Activated CD4-positive, alpha-beta memory T cell treated with anti-CD3 and anti-CD28 coated beads for 36 hours (primary cell): Measurements from ENCODE around the gene SIGLEC6. TPM values are rescaled to one million over a fixed set of nuclear protein-coding genes. Genes with fewer than 3 reads are reported as not detected.

ENCODE experiments used
- CTCF ChIA-PET: fragments of 350-600 bp; sonication (Branson Sonifier 250); formaldehyde crosslinking; loops from one replicate; lab custom pipeline; 2021; ENCODE audit warnings: antibody characterized with exemption, inconsistent platforms; lab: Charles Lee
- POLR2A ChIA-PET: fragments of 350-600 bp; sonication (Branson Sonifier 250); formaldehyde crosslinking; loops from one replicate; lab custom pipeline; 2021; ENCODE audit warnings: antibody characterized with exemption; lab: Charles Lee
- DNase-seq: peaks from one replicate; pipeline ENCODE4 v3.0.0-alpha.2; 2020
- H3K27ac Mint-ChIP-seq: one replicate; pipeline ENCODE4 v1.8.0; 2021; ENCODE audit warnings: mixed read lengths
- H3K27me3 Mint-ChIP-seq: one replicate; pipeline ENCODE4 v1.8.0; 2021; ENCODE audit warnings: mixed read lengths
- H3K36me3 Mint-ChIP-seq: one replicate; pipeline ENCODE4 v1.8.0; 2021; ENCODE audit warnings: mixed read lengths
- H3K4me1 Mint-ChIP-seq: one replicate; pipeline ENCODE4 v1.8.0; 2021; ENCODE audit warnings: low read depth, mixed read lengths
- H3K4me3 Mint-ChIP-seq: one replicate; pipeline ENCODE4 v1.8.0; 2021; ENCODE audit warnings: mild to moderate bottlenecking, mixed read lengths
- H3K9me3 Mint-ChIP-seq: one replicate; pipeline ENCODE4 v1.8.0; 2021; ENCODE audit warnings: mixed read lengths
- intact Hi-C: fragments of 100-400 bp; cut with micrococcal nuclease; formaldehyde crosslinking; loops from one replicate; pipeline ENCODE4 v1.15.1; 2023
- total RNA-seq, 2 experiments: library from RNA; stranded (reverse); gene quantifications; one replicate each; pipeline ENCODE4 v1.2.3, GENCODE V29; 2021

The SIGLEC6 gene
- total RNA-seq, 2 experiments from 2014 or later, result not detected

DNA sequence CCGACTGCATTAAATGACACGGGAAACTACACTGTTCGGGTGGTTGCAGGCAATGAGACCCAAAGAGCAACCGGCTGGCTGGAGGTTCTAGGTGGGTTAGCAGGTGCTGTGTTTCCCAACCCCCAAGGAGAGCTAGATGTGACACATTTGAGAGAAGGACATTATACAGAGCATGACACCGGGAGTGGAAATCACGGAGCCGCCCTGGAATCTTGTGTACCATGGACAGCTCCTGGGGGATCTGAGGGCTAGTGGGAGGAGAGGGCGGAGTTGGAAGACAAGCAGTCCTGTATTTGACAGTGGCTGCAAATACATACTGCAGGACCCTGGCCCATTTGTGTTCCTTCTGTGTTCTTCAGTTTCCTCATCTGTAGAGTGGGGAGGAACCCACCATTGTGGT is 50.9 kb downstream of the SIGLEC6 start:
- Mint-ChIP-seq H3K36me3 (no peaks in the 10 kb centered on the region), H3K27me3 (peaks cover 12% of the 10 kb centered on the region), H3K27ac (no peak overlapping the region), H3K4me3 (no peak overlapping the region), H3K4me1 (peaks cover 19% of the 10 kb centered on the region), H3K9me3 (peaks cover 3% of the 10 kb centered on the region)
- intact Hi-C loops, result no loop called here
- ChIA-PET CTCF (interaction anchor here (1.3 kb wide), 1 partner anchor 35 kb away, joined by 7 read pairs; no protein-coding TSS in a partner anchor), POLR2A (no interaction called here)
- peak; percentile 43 for DNase-seq

DNA sequence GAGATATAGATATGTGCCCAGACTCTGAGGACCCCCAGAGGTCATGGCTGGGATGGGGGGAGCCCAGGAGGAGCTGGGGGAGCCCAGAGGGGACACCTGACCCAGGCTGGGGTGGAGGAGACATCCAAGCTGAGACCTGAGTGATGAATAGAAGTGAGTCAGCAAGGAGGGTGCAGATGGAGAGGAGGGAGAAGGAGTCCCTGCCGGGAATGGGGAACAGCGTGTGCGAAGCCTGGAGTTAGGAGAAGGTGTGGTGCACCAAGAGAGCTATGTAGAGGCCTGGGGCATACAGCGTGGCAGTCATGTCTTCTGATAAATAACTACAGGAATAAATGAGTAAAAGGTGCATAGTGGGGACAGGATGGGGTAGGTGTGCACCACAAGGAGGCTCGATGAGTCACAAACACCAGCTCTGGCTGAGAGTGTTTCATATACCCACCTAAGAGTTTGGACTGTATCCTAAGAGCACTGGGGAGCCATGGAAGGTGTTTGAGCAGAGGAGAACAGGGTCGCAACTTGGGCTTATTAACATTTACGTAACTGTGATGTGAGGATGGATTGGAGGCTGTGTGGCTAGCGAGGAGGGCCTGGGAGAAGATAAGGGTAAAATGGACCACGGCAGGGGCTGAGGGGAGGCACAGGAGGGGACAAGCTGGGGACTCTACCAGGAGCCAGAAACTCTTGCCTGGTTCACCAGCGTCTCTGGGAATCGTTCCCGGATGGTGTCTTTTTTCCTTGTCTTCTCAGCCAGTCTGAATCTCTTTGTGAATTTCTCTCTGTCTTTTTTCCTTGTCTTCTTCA is 51.7 kb downstream of the SIGLEC6 start:
- peaks cover 9% of the 10 kb centered on the region for H3K27me3 Mint-ChIP-seq
- H3K9me3 Mint-ChIP-seq, result peaks cover 3% of the 10 kb centered on the region
- CTCF ChIA-PET, result interaction anchor here (0.8 to 1.7 kb wide), 5 partner anchors 28 to 177 kb away, joined by 3 to 7 read pairs (median 4); no protein-coding TSS in a partner anchor
- H3K36me3 Mint-ChIP-seq, result no peaks in the 10 kb centered on the region
- H3K4me1 Mint-ChIP-seq, result peaks cover 19% of the 10 kb centered on the region
- no peak overlapping the region for H3K27ac Mint-ChIP-seq
- peak; percentile 63 for DNase-seq
- POLR2A ChIA-PET, result interaction anchor here (0.6 kb wide), 1 partner anchor 541 kb away, joined by 3 read pairs; no protein-coding TSS in a partner anchor
- intact Hi-C loops, result loop anchor here (10.0 kb wide), 1 partner anchor 95 kb away; the partner anchor contains the start of gene ZNF175
- no peak overlapping the region for H3K4me3 Mint-ChIP-seq

- POLR2A ChIA-PET, result no interaction called here
- intact Hi-C loops, result loop anchor here (10.0 kb wide), 1 partner anchor 96 kb away; the partner anchor contains the start of gene ZNF175
- H3K36me3 Mint-ChIP-seq, result no peaks in the 10 kb centered on the region
- CTCF ChIA-PET, result interaction anchor here (1.4 to 1.7 kb wide), 2 partner anchors 38 to 179 kb away, joined by 4 to 7 read pairs; no protein-coding TSS in a partner anchor
- H3K4me1 Mint-ChIP-seq, result peaks cover 19% of the 10 kb centered on the region
- H3K9me3 Mint-ChIP-seq, result peaks cover 3% of the 10 kb centered on the region
- no peak within 1 kb of the TSS for H3K27ac Mint-ChIP-seq
- no peak within 1 kb of the TSS for H3K4me3 Mint-ChIP-seq
- peaks cover 5% of the 10 kb centered on the region for H3K27me3 Mint-ChIP-seq
- peak; percentile 1 for DNase-seq
Measured at GRCh38 chr19:51478381-51479234, 52.9 kb downstream of the SIGLEC6 start, which contains the start of gene CEACAM18. CEACAM18 (plus strand) TSS chr19:51478539.

GRCh38 chr19:51477344-51477743 is 54.1 kb downstream of the SIGLEC6 start:
- POLR2A ChIA-PET, result no interaction called here
- intact Hi-C loops, result loop anchor here (10.0 kb wide), 1 partner anchor 97 kb away; the partner anchor contains the start of gene ZNF175
- Mint-ChIP-seq H3K27me3 (peaks cover 4% of the 10 kb centered on the region), H3K9me3 (peaks cover 3% of the 10 kb centered on the region), H3K4me3 (no peak overlapping the region), H3K36me3 (no peaks in the 10 kb centered on the region), H3K4me1 (peaks cover 27% of the 10 kb centered on the region), H3K27ac (no peak overlapping the region)
- no peak for DNase-seq
- CTCF ChIA-PET, result no interaction called here

DNA sequence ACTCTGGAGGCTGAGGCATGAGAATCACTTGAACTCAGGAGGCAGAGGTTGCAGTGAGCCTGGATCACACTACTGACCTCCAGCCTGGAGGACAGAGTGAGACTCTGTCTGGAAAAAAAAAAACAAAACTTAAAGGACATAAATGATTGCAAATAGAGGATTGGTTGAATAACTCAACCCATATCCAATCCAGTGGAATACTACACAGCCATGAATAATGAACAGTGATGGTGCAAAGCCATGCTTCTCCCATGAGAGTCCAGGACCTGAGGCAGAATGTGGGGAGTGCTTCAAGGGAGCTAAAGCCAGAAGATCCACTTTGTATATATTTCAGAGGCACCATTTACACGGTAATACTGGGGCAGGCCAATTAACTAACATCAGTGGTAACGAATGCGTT is 55.3 kb downstream of the SIGLEC6 start:
- H3K27ac Mint-ChIP-seq, result no peak overlapping the region
- peaks cover 3% of the 10 kb centered on the region for H3K9me3 Mint-ChIP-seq
- CTCF ChIA-PET, result interaction anchor here (0.8 to 6.1 kb wide), 3 partner anchors 8 to 56 kb away, joined by 3 to 150 read pairs (median 3); no protein-coding TSS in a partner anchor
- no peak overlapping the region for H3K4me3 Mint-ChIP-seq
- intact Hi-C loops, result loop anchor here (10.0 kb wide), 1 partner anchor 99 kb away; the partner anchor contains the start of gene ZNF175
- POLR2A ChIA-PET, result no interaction called here
- no peaks in the 10 kb centered on the region for H3K36me3 Mint-ChIP-seq
- H3K27me3 Mint-ChIP-seq, result peaks cover 4% of the 10 kb centered on the region
- no peak for DNase-seq
- H3K4me1 Mint-ChIP-seq, result peaks cover 31% of the 10 kb centered on the region

- peaks cover 16% of the 10 kb centered on the region for H3K4me1 Mint-ChIP-seq
- no peaks in the 10 kb centered on the region for H3K36me3 Mint-ChIP-seq
- intact Hi-C loops, result loop anchor here (1.0 to 10.0 kb wide), 7 partner anchors 24 to 310 kb away; partner anchors contain the start of gene ZNF175
- peaks cover 7% of the 10 kb centered on the region for H3K27me3 Mint-ChIP-seq
- H3K27ac Mint-ChIP-seq, result no peak overlapping the region
- DNase-seq, result peak; percentile 89
- peaks cover 3% of the 10 kb centered on the region for H3K9me3 Mint-ChIP-seq
- POLR2A ChIA-PET, result no interaction called here
- CTCF ChIA-PET, result interaction anchor here (0.7 to 6.1 kb wide), 42 partner anchors 8 to 313 kb away, joined by 3 to 150 read pairs (median 5); partner anchors contain the start of gene SIGLEC10
- no peak overlapping the region for H3K4me3 Mint-ChIP-seq
Measured at GRCh38 chr19:51473009-51473707, 58.3 kb downstream of the SIGLEC6 start.

- peaks cover 3% of the 10 kb centered on the region for H3K9me3 Mint-ChIP-seq
- no peak overlapping the region for H3K27ac Mint-ChIP-seq
- no peak for DNase-seq
- no peaks in the 10 kb centered on the region for H3K36me3 Mint-ChIP-seq
- peaks cover 21% of the 10 kb centered on the region for H3K4me1 Mint-ChIP-seq
- intact Hi-C loops, result loop anchor here (1.0 to 10.0 kb wide), 7 partner anchors 24 to 310 kb away; partner anchors contain the start of gene ZNF175
- ChIA-PET POLR2A (no interaction called here), CTCF (interaction anchor here (0.6 to 6.1 kb wide), 36 partner anchors 11 to 312 kb away, joined by 3 to 150 read pairs (median 5); no protein-coding TSS in a partner anchor)
- H3K27me3 Mint-ChIP-seq, result peaks cover 10% of the 10 kb centered on the region
- H3K4me3 Mint-ChIP-seq, result no peak overlapping the region
Measured at GRCh38 chr19:51472607-51473006, 58.9 kb downstream of the SIGLEC6 start.

DNA sequence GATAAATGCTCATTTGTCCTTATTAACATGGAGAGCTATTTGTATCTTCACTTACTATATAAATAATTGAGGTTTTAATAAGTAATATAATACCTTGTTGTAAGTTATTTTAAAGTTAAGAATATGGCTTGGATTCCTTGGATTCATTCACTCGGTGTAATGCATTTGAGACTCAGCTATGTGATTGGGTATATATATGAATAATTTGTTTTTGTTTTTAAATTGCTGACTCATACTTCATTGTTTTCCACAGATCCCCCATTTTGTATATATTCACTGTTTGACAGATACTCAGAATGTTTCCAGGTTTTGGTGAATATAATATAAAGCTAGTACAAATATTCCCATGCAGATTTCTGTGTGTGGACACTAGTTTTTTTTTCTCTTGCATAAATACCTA is 59.9 kb downstream of the SIGLEC6 start:
- peaks cover 12% of the 10 kb centered on the region for H3K27me3 Mint-ChIP-seq
- intact Hi-C loops, result loop anchor here (10.0 kb wide), 1 partner anchor 103 kb away; the partner anchor contains the start of gene ZNF175
- peaks cover 3% of the 10 kb centered on the region for H3K9me3 Mint-ChIP-seq
- no peak for DNase-seq
- H3K36me3 Mint-ChIP-seq, result no peaks in the 10 kb centered on the region
- no peak overlapping the region for H3K27ac Mint-ChIP-seq
- H3K4me1 Mint-ChIP-seq, result peaks cover 27% of the 10 kb centered on the region
- ChIA-PET CTCF (interaction anchor here (1.0 to 6.1 kb wide), 6 partner anchors 31 to 186 kb away, joined by 4 to 150 read pairs (median 12); no protein-coding TSS in a partner anchor), POLR2A (no interaction called here)
- no peak overlapping the region for H3K4me3 Mint-ChIP-seq

- H3K27ac Mint-ChIP-seq, result no peak overlapping the region
- no peak for DNase-seq
- no peak overlapping the region for H3K4me3 Mint-ChIP-seq
- POLR2A ChIA-PET, result no interaction called here
- CTCF ChIA-PET, result interaction anchor here (1.0 to 6.1 kb wide), 5 partner anchors 30 to 186 kb away, joined by 4 to 150 read pairs (median 18); no protein-coding TSS in a partner anchor
- intact Hi-C loops, result loop anchor here (10.0 kb wide), 1 partner anchor 104 kb away; the partner anchor contains the start of gene ZNF175
- no peaks in the 10 kb centered on the region for H3K36me3 Mint-ChIP-seq
- peaks cover 27% of the 10 kb centered on the region for H3K4me1 Mint-ChIP-seq
- H3K27me3 Mint-ChIP-seq, result peaks cover 12% of the 10 kb centered on the region
- H3K9me3 Mint-ChIP-seq, result no peaks in the 10 kb centered on the region
Measured at GRCh38 chr19:51470966-51471365, 60.5 kb downstream of the SIGLEC6 start.

DNA sequence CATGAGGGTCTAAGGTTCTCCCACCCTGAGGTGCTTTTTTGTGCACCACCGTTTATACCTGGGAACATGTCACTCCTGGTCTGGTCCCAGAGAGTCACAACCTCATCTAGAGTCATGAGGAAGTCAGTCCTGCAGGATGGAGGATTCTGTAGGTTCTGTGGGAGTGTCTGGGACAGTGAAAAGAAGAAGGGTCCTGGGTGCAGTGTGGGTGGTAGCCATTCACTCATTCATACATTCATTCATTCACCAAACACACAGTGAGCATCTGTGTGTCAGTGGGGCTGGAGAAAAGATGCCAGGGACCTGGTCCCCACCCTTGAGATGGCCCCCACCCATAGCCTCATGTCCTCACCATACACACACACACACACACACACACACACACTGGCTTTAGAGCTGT is 61.8 kb downstream of the SIGLEC6 start:
- POLR2A ChIA-PET, result no interaction called here
- Mint-ChIP-seq H3K27ac (no peak overlapping the region), H3K4me1 (peaks cover 29% of the 10 kb centered on the region), H3K36me3 (peaks cover 1% of the 10 kb centered on the region), H3K27me3 (peaks cover 18% of the 10 kb centered on the region), H3K9me3 (no peaks in the 10 kb centered on the region), H3K4me3 (no peak overlapping the region)
- CTCF ChIA-PET, result interaction anchor here (1.7 to 2.2 kb wide), 2 partner anchors 46 to 188 kb away, joined by 5 to 7 read pairs; no protein-coding TSS in a partner anchor
- no peak for DNase-seq
- intact Hi-C loops, result loop anchor here (10.0 kb wide), 1 partner anchor 105 kb away; the partner anchor contains the start of gene ZNF175
